ENCODE data around the gene LIPC.

Gene LIPC

DNA sequence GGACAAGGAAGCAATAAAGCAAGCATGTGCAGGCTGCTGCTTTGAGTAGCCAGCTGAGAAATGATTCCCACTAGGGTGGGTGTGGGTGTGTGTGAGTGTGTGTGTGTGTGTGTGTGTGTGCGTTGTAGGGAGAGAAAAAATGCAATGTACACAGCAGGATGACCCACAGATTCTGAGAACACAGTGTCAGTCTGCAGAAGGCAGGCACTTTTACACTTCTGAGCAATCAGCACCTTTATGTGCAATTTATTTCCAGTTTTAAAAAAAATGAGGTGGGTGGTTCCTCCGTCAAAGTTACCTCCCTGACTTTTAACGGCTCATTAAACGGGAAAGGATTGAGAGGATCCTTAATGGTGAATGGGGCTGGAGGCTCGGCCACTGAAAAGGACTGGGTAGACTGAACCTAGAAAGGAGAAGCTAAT is 38.5 kb upstream of the LIPC start:
- no peaks in the 10 kb centered on the region for H3K36me3 ChIP-seq (replicated peaks; ENCODE audit: insufficient read depth, low read length)
- H3K4me2 ChIP-seq (ENCODE audit: low read depth, low read length): no peak overlapping the region

DNA sequence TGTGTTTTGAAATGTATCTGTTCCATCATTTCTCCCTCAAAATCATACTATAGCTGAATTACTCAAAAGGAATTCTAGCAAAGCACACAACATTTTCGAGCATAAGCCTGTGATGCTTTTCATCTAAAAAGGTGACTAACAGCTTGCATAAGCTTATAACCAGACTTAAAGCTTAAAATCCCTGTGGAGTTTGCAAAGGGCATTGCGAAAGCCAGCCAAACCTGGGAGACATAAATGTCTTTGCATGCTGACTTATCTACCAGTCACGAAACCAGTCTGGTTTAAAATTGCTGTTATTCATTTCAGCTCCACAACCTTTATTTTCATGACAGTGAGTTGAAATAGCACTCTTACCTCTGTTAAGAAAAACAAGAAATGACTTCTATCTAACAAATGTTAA is 35.6 kb upstream of the LIPC start:
- Histone ChIP-seq H3F3A (ENCODE audit: insufficient read depth, low read length) (no peaks in the 10 kb centered on the region), H3K27me3 (replicated peaks; ENCODE audit: insufficient read depth, low read length) (no peaks in the 10 kb centered on the region), H3K36me3 (replicated peaks; ENCODE audit: insufficient read depth, low read length) (no peaks in the 10 kb centered on the region), H3K27ac (ENCODE audit: low read length) (no peak overlapping the region), H3K9me2 (replicated peaks; ENCODE audit: insufficient read depth, low read length) (no peaks in the 10 kb centered on the region), H4K20me1 (ENCODE audit: insufficient read depth, low read length) (no peaks in the 10 kb centered on the region), H3K4me3 (ENCODE audit: low read length) (no peak overlapping the region), H3K4me1 (ENCODE audit: low read length) (peaks cover 16% of the 10 kb centered on the region; the same call in 1 of the 2 replicates), H3K4me2 (ENCODE audit: low read depth, low read length) (no peak overlapping the region), H3K9ac (ENCODE audit: low read length) (no peak overlapping the region), H3K9me3 (replicated peaks; ENCODE audit: insufficient read depth, low read length) (no peaks in the 10 kb centered on the region), H3K79me2 (ENCODE audit: low read length) (no peaks in the 10 kb centered on the region), H2AFZ (ENCODE audit: low read length) (no peak overlapping the region)
- DNase-seq: no peak
- TF ChIP-seq EZH2 (optimal IDR thresholded peaks at IDR 0.05; ENCODE audit: low read depth, low read length) (no peak), EZH2phosphoT487 (IDR thresholded peaks at IDR 0.05; ENCODE audit: low read length) (no peak)
- TF ChIP-seq, protein P1, sequence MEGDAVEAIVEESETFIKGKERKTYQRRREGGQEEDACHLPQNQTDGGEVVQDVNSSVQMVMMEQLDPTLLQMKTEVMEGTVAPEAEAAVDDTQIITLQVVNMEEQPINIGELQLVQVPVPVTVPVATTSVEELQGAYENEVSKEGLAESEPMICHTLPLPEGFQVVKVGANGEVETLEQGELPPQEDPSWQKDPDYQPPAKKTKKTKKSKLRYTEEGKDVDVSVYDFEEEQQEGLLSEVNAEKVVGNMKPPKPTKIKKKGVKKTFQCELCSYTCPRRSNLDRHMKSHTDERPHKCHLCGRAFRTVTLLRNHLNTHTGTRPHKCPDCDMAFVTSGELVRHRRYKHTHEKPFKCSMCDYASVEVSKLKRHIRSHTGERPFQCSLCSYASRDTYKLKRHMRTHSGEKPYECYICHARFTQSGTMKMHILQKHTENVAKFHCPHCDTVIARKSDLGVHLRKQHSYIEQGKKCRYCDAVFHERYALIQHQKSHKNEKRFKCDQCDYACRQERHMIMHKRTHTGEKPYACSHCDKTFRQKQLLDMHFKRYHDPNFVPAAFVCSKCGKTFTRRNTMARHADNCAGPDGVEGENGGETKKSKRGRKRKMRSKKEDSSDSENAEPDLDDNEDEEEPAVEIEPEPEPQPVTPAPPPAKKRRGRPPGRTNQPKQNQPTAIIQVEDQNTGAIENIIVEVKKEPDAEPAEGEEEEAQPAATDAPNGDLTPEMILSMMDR (IDR thresholded peaks at IDR 0.05; ENCODE audit: low read length): no peak

More for the DNA sequence above, 38.5 kb upstream of the LIPC start:
- H3K4me1 ChIP-seq (ENCODE audit: low read length): peaks cover 16% of the 10 kb centered on the region; the same call in 1 of the 2 replicates
- H3K27ac ChIP-seq (ENCODE audit: low read length): no peak overlapping the region
- no peak overlapping the region for H2AFZ ChIP-seq (ENCODE audit: low read length)
- no peaks in the 10 kb centered on the region for H3K27me3 ChIP-seq (replicated peaks; ENCODE audit: insufficient read depth, low read length)
- no peak overlapping the region for H3K9ac ChIP-seq (ENCODE audit: low read length)
- H3K4me3 ChIP-seq (ENCODE audit: low read length): no peak overlapping the region
- H4K20me1 ChIP-seq (ENCODE audit: insufficient read depth, low read length): no peaks in the 10 kb centered on the region
- no peaks in the 10 kb centered on the region for H3K9me3 ChIP-seq (replicated peaks; ENCODE audit: insufficient read depth, low read length)
- TF ChIP-seq EZH2phosphoT487 (IDR thresholded peaks at IDR 0.05; ENCODE audit: low read length) (no peak), EZH2 (optimal IDR thresholded peaks at IDR 0.05; ENCODE audit: low read depth, low read length) (no peak)
- TF ChIP-seq, protein P1 (IDR thresholded peaks at IDR 0.05; ENCODE audit: low read length): no peak
- no peaks in the 10 kb centered on the region for H3K79me2 ChIP-seq (ENCODE audit: low read length)
- H3F3A ChIP-seq (ENCODE audit: insufficient read depth, low read length): no peaks in the 10 kb centered on the region
- H3K9me2 ChIP-seq (replicated peaks; ENCODE audit: insufficient read depth, low read length): no peaks in the 10 kb centered on the region
- no peak for DNase-seq

DNA sequence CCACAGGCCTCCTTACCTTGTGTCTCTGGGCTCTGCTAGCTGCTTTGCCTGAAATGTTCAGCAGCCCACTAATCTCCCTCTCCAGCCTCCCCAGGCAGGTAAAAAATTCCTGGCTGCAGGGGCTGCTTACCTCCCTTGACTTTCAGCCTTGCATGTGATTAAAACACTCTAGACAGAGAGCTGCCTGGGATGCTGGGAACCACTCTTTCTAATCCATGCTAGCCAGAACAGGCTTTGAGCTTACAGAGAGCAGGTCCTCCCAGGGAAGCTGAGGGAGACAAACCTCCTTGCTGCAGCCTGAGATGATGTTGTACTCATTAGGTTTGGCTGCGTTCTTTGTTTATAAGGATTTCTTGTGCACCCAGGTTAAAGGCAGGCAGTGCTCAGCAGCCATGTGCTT is 33.7 kb upstream of the LIPC start:
- Histone ChIP-seq H3K4me1 (ENCODE audit: low read length) (peaks cover 9% of the 10 kb centered on the region; the same call in 1 of the 2 replicates), H4K20me1 (ENCODE audit: insufficient read depth, low read length) (no peaks in the 10 kb centered on the region), H3K9me2 (replicated peaks; ENCODE audit: insufficient read depth, low read length) (no peaks in the 10 kb centered on the region), H2AFZ (ENCODE audit: low read length) (no peak overlapping the region), H3K9me3 (replicated peaks; ENCODE audit: insufficient read depth, low read length) (no peaks in the 10 kb centered on the region), H3K27ac (ENCODE audit: low read length) (no peak overlapping the region), H3K79me2 (ENCODE audit: low read length) (no peaks in the 10 kb centered on the region), H3K36me3 (replicated peaks; ENCODE audit: insufficient read depth, low read length) (no peaks in the 10 kb centered on the region), H3K27me3 (replicated peaks; ENCODE audit: insufficient read depth, low read length) (no peaks in the 10 kb centered on the region), H3K4me2 (ENCODE audit: low read depth, low read length) (no peak overlapping the region), H3K9ac (ENCODE audit: low read length) (no peak overlapping the region), H3K4me3 (ENCODE audit: low read length) (no peak overlapping the region), H3F3A (ENCODE audit: insufficient read depth, low read length) (no peaks in the 10 kb centered on the region)
- TF ChIP-seq EZH2 (optimal IDR thresholded peaks at IDR 0.05; ENCODE audit: low read depth, low read length) (no peak), EZH2phosphoT487 (IDR thresholded peaks at IDR 0.05; ENCODE audit: low read length) (no peak)
- TF ChIP-seq, protein P1 (IDR thresholded peaks at IDR 0.05; ENCODE audit: low read length): no peak
- no peak for DNase-seq
